GM23248 (cell line): Measurements from ENCODE around the gene DOK6.

Experiments used
- EZH2 ChIP-seq: fragments of 200-600 bp; sonication (generic); IDR thresholded peaks from 2 replicates; pipeline ENCODE4 v1.6.1; 2018; ENCODE audit warnings: antibody characterized with exemption, mild to moderate bottlenecking; ENCODE audit not compliant: insufficient read depth, poor library complexity, severe bottlenecking
- EZH2phosphoT487 ChIP-seq: fragments of 200-600 bp; sonication (generic); IDR thresholded peaks from 2 replicates; pipeline ENCODE4 v1.6.1; 2018; ENCODE audit warnings: antibody characterized with exemption, moderate library complexity, mild to moderate bottlenecking, low read depth; ENCODE audit not compliant: insufficient read depth

- TF ChIP-seq EZH2phosphoT487 (no peak), EZH2 (no peak)
These were observed 362.3 kb downstream of the DOK6 start for GRCh38 chr18:69763002-69763401.
